ENCODE data around the gene ACSL3.
A peak's percentile ranks its signal among the peaks of the same experiment; 100 is the strongest.

The ACSL3 gene

DNA sequence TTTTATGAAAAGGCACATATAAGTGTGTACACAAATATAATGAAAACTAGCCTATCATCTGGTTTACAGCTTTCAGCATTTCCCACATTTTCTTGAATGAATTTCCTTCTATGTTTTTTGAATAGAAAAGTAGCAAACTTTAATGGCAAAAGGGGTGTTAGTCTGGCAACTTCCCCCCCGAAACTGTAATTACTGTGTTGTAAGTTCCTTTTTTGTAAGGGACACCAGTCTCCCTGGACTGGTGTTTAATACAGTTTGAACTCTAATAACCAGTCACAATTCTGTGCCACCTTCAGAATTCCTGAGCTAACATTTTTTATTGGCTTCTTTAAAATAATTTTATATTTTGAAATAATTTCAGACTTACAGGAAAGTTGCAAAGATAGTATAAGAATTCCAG, 94.2 kb downstream of the ACSL3 start:
- Histone ChIP-seq H3K27ac (ENCODE audit: low read depth, low read length) (no peak overlapping the region), H3K79me2 (ENCODE audit: control insufficient read depth, insufficient read depth, low read length, unreplicated experiment) (no peaks in the 10 kb centered on the region), H3K27me3 (ENCODE audit: insufficient read depth, low read length) (no peaks in the 10 kb centered on the region), H2AFZ (ENCODE audit: low read length, unreplicated experiment) (no peak overlapping the region), H3K36me3 (ENCODE audit: insufficient read depth, low read length) (no peaks in the 10 kb centered on the region), H3K4me3 (ENCODE audit: low read depth, low read length) (no peak overlapping the region), H3K4me1 (ENCODE audit: control insufficient read depth, insufficient read depth, low read length, unreplicated experiment) (peaks cover 21% of the 10 kb centered on the region)

DNA sequence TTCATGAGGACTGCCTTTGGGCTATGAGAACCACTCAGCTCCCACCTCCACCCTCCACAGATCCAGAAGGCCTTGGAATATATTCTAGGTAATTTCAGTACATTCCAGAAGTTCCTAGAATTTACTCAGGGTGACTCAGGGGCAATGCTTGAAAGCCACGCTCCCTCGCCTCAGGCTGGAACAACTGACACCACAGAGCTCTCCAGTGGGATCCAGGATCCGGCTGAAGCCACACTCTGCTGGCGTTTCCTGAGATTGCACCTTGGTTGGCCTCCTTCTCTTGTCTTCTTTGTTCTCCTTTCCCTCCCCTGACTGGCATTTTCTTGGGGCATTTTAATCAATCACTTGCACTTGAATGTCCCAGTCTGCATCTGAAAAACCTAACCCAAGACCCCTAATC, 98.5 kb downstream of the ACSL3 start:
- H3K79me2 ChIP-seq (ENCODE audit: control insufficient read depth, insufficient read depth, low read length, unreplicated experiment), result no peaks in the 10 kb centered on the region

DNA sequence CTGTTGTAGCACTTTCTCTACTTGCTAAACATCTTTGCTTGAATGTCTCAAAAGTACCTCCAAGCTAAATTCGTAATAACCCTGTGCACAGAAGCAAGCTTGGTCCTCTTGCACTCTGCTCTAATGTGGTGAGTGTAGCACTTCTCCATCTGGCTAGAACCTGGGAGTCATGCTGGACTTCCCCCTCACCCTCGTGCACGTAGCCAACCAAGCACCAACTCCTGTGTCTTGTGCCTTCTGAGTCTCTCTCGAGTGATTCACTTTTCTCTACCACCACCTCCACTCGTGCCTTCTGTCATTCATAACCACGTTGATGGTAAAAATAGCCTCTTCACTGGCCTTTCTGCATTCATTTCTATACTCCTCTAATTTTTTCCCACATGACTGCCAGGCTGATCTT, 99.3 kb downstream of the ACSL3 start:
- Histone ChIP-seq H3K27me3 (ENCODE audit: insufficient read depth, low read length) (no peaks in the 10 kb centered on the region), H2AFZ (ENCODE audit: low read length, unreplicated experiment) (no peak overlapping the region), H3K36me3 (ENCODE audit: insufficient read depth, low read length) (no peaks in the 10 kb centered on the region), H3K4me1 (ENCODE audit: control insufficient read depth, insufficient read depth, low read length, unreplicated experiment) (peaks cover 13% of the 10 kb centered on the region), H3K4me3 (ENCODE audit: low read depth, low read length) (no peak overlapping the region), H3K79me2 (ENCODE audit: control insufficient read depth, insufficient read depth, low read length, unreplicated experiment) (no peaks in the 10 kb centered on the region), H3K27ac (ENCODE audit: low read depth, low read length) (no peak overlapping the region)

More for the DNA sequence above, 98.5 kb downstream of the ACSL3 start:
- Histone ChIP-seq H3K27ac (ENCODE audit: low read depth, low read length) (peak overlapping the region; percentile 21; the same call in 1 of the 2 replicates), H3K4me1 (ENCODE audit: control insufficient read depth, insufficient read depth, low read length, unreplicated experiment) (peaks cover 13% of the 10 kb centered on the region), H2AFZ (ENCODE audit: low read length, unreplicated experiment) (no peak overlapping the region), H3K27me3 (ENCODE audit: insufficient read depth, low read length) (no peaks in the 10 kb centered on the region), H3K4me3 (ENCODE audit: low read depth, low read length) (no peak overlapping the region), H3K36me3 (ENCODE audit: insufficient read depth, low read length) (no peaks in the 10 kb centered on the region)

DNA sequence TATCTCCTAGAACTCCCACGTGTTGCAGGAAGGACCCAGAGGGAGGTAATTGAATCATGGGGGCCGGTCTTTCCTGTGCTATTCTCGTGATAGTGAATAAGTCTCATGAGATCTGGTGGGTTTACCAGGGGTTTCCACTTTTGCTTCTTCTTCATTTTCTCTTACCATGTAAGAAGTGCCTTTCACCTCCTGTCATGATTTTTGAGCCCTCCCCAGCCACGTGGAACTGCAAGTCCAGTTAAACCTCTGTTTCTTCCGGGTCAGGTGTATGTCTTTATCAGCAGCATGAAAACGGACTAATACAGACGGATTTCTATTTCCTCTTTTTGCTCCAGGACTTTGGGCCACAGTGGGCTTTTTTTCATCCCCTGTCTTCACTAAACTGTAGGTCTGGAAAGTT, 102.8 kb downstream of the ACSL3 start:
- Histone ChIP-seq H3K36me3 (ENCODE audit: insufficient read depth, low read length) (no peaks in the 10 kb centered on the region), H3K4me3 (ENCODE audit: low read depth, low read length) (no peak overlapping the region), H2AFZ (ENCODE audit: low read length, unreplicated experiment) (no peak overlapping the region), H3K27me3 (ENCODE audit: insufficient read depth, low read length) (0 out of 2 replicates have a peak, but pooled peaks cover 3% of the 10 kb centered on the region), H3K27ac (ENCODE audit: low read depth, low read length) (no peak overlapping the region), H3K4me1 (ENCODE audit: control insufficient read depth, insufficient read depth, low read length, unreplicated experiment) (peaks cover 13% of the 10 kb centered on the region), H3K79me2 (ENCODE audit: control insufficient read depth, insufficient read depth, low read length, unreplicated experiment) (no peaks in the 10 kb centered on the region)

DNA sequence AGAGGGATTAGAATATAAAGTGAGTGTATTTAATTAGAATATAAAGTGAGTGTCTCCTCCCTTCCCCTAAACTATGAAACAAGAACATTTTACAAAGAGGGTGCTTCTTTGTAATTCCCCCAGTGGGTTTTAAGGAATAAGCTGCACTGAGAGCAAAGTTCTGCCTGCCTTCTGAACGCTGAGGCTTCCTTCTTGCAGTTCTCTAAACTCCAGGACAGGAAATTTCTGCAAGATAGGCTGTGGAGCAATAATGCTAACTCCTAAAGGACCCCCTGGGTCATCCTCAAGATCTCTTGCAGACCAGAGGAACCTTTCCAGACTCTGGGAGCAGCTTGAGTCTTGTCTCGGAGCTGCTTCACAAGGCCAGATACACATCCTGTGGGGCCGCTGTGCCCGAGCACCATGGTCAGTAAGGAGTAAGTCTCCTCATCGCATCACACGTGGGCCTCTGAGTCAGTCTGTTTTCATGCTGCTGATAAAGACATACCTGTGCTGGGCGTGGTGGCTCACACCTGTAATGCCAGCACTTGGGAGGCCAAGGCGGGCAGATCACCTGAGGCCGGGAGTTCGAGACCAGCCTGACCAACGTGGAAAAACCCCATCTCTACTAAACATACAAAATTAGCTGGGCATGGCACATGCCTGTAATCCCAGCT, 103.7 kb downstream of the ACSL3 start:
- H3K36me3 ChIP-seq (ENCODE audit: insufficient read depth, low read length), result no peaks in the 10 kb centered on the region
- H3K27me3 ChIP-seq (ENCODE audit: insufficient read depth, low read length), result 0 out of 2 replicates have a peak, but pooled peaks cover 3% of the 10 kb centered on the region
- H3K27ac ChIP-seq (ENCODE audit: low read depth, low read length), result no peak overlapping the region
- H2AFZ ChIP-seq (ENCODE audit: low read length, unreplicated experiment), result no peak overlapping the region
- H3K4me1 ChIP-seq (ENCODE audit: control insufficient read depth, insufficient read depth, low read length, unreplicated experiment), result peaks cover 5% of the 10 kb centered on the region
- no peaks in the 10 kb centered on the region for H3K79me2 ChIP-seq (ENCODE audit: control insufficient read depth, insufficient read depth, low read length, unreplicated experiment)
- H3K4me3 ChIP-seq (ENCODE audit: low read depth, low read length), result no peak overlapping the region

DNA sequence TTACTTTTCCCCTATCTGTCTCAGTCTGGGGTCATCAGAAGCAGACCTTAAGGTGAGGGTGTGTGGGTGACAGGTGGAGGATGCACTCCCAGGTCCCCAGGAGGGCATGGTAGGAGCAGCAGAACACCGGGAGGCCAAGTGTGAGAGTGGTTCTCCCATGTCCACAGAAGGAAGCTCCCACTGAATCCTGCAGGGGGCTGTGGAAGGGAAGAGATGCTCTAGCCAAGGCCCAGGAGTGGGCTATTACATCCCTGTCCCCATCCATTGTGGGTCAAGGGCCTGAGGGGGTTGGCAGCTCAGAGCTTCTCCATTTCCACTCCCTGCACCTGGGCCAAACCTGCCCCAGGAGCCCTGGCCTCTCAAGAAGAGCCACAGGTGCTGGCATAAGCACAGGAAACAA, 104.7 kb downstream of the ACSL3 start:
- no peaks in the 10 kb centered on the region for H3K36me3 ChIP-seq (ENCODE audit: insufficient read depth, low read length)
- H3K27me3 ChIP-seq (ENCODE audit: insufficient read depth, low read length), result 0 out of 2 replicates have a peak, but pooled peaks cover 3% of the 10 kb centered on the region
- no peak overlapping the region for H3K4me3 ChIP-seq (ENCODE audit: low read depth, low read length)
- no peaks in the 10 kb centered on the region for H3K4me1 ChIP-seq (ENCODE audit: control insufficient read depth, insufficient read depth, low read length, unreplicated experiment)
- no peak overlapping the region for H2AFZ ChIP-seq (ENCODE audit: low read length, unreplicated experiment)
- no peak overlapping the region for H3K27ac ChIP-seq (ENCODE audit: low read depth, low read length)
- H3K79me2 ChIP-seq (ENCODE audit: control insufficient read depth, insufficient read depth, low read length, unreplicated experiment), result no peaks in the 10 kb centered on the region

DNA sequence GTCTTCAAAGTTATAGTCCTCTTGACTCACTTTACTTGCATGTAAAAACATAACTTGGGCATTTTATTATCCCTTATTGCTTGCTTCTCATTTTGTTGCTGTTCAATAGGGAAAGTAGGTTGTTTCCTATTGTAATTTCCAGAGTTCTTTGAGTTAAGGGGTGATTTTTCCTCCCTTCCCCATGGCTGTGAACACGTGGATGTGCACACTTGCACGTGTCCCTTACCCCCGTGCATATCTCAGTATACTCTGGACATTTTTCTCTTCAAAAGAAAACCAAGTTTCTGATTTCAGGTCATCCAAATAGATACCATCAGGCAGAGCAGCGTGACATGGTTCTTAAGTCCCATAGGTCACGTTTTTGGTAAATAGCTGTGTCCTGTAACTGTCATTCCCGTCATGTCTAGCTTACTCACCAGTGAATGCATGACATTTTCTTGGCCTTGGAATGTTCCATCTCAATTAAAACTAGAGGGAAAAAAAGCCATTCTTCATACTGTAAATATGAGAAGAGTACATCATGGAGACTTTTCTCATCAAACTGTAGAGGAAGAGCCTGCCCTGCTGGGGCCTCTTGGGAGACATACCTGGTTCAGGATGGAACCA, 107.8 kb downstream of the ACSL3 start:
- H3K4me3 ChIP-seq (ENCODE audit: low read depth, low read length), result no peak overlapping the region
- no peak overlapping the region for H3K27ac ChIP-seq (ENCODE audit: low read depth, low read length)
- no peak overlapping the region for H2AFZ ChIP-seq (ENCODE audit: low read length, unreplicated experiment)
- H3K36me3 ChIP-seq (ENCODE audit: insufficient read depth, low read length), result no peaks in the 10 kb centered on the region
- no peaks in the 10 kb centered on the region for H3K79me2 ChIP-seq (ENCODE audit: control insufficient read depth, insufficient read depth, low read length, unreplicated experiment)
- peaks cover 9% of the 10 kb centered on the region for H3K4me1 ChIP-seq (ENCODE audit: control insufficient read depth, insufficient read depth, low read length, unreplicated experiment)
- H3K27me3 ChIP-seq (ENCODE audit: insufficient read depth, low read length), result 0 out of 2 replicates have a peak, but pooled peaks cover 3% of the 10 kb centered on the region

DNA sequence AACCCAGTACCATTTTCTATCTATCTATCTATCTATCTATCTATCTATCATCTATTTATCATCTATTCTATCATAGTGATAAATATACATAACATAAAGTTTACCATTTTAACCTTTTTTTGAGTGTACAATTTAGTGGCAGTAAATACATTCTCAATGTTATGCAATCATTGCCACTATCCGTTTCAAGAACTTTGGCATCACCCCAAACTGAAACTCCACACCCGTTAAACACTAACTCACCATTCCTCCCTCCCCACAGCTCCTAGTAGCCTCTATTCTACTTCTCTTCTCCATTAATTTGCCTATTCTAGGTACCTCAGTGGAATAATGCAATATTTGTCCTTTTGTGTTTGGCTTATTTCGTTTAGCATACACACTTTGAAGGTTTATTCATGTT, 108.7 kb downstream of the ACSL3 start:
- Histone ChIP-seq H2AFZ (ENCODE audit: low read length, unreplicated experiment) (no peak overlapping the region), H3K27ac (ENCODE audit: low read depth, low read length) (no peak overlapping the region), H3K79me2 (ENCODE audit: control insufficient read depth, insufficient read depth, low read length, unreplicated experiment) (no peaks in the 10 kb centered on the region), H3K36me3 (ENCODE audit: insufficient read depth, low read length) (no peaks in the 10 kb centered on the region), H3K4me1 (ENCODE audit: control insufficient read depth, insufficient read depth, low read length, unreplicated experiment) (peaks cover 9% of the 10 kb centered on the region), H3K27me3 (ENCODE audit: insufficient read depth, low read length) (0 out of 2 replicates have a peak, but pooled peaks cover 3% of the 10 kb centered on the region), H3K4me3 (ENCODE audit: low read depth, low read length) (no peak overlapping the region)

DNA sequence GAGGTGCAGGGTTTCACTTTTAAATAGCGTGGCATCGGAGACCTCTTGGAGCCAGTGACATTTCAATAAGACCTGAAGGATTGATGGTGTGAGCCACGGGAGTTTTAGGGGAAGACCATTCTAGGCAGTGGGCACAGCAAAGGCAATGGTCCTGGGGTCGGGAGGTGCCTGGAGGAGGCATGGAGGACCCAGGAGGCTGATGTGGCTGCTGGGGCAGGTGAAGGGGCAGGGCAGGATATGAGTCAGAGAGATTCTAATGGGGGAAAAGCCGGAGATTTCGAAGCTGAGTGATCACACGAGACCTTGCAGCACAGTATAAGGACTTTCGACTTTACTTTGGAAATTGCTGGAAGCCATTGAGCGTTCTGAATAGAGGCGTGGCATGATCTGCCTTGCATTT, 111.6 kb downstream of the ACSL3 start:
- H3K27ac ChIP-seq (ENCODE audit: low read depth, low read length), result no peak overlapping the region
- no peak overlapping the region for H2AFZ ChIP-seq (ENCODE audit: low read length, unreplicated experiment)
- no peaks in the 10 kb centered on the region for H3K36me3 ChIP-seq (ENCODE audit: insufficient read depth, low read length)
- H3K4me3 ChIP-seq (ENCODE audit: low read depth, low read length), result no peak overlapping the region
- no peaks in the 10 kb centered on the region for H3K27me3 ChIP-seq (ENCODE audit: insufficient read depth, low read length)
- H3K79me2 ChIP-seq (ENCODE audit: control insufficient read depth, insufficient read depth, low read length, unreplicated experiment), result no peaks in the 10 kb centered on the region
- peaks cover 9% of the 10 kb centered on the region for H3K4me1 ChIP-seq (ENCODE audit: control insufficient read depth, insufficient read depth, low read length, unreplicated experiment)

DNA sequence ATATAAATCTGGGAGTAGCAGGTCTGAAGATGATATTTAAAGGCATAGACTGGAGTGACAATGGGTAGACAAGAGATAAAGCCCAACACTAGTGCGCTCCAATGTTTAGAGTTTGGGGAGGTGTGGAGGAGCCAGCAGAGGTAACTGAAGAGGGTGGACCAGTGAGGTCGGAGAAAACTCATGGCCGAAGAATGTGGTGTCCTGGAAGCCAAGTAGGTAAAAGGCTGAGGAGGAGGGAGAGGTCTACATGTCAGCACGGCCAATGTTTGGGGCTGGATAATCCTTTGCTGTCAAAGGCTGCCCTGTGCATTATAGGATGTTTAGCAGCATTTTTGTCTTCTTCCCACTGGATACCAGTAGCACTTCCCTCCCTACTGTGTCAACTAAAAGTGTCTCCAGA, 112.4 kb downstream of the ACSL3 start:
- Histone ChIP-seq H3K27ac (ENCODE audit: low read depth, low read length) (no peak overlapping the region), H3K4me1 (ENCODE audit: control insufficient read depth, insufficient read depth, low read length, unreplicated experiment) (peaks cover 9% of the 10 kb centered on the region), H2AFZ (ENCODE audit: low read length, unreplicated experiment) (no peak overlapping the region), H3K36me3 (ENCODE audit: insufficient read depth, low read length) (no peaks in the 10 kb centered on the region), H3K79me2 (ENCODE audit: control insufficient read depth, insufficient read depth, low read length, unreplicated experiment) (no peaks in the 10 kb centered on the region), H3K4me3 (ENCODE audit: low read depth, low read length) (no peak overlapping the region), H3K27me3 (ENCODE audit: insufficient read depth, low read length) (no peaks in the 10 kb centered on the region)

DNA sequence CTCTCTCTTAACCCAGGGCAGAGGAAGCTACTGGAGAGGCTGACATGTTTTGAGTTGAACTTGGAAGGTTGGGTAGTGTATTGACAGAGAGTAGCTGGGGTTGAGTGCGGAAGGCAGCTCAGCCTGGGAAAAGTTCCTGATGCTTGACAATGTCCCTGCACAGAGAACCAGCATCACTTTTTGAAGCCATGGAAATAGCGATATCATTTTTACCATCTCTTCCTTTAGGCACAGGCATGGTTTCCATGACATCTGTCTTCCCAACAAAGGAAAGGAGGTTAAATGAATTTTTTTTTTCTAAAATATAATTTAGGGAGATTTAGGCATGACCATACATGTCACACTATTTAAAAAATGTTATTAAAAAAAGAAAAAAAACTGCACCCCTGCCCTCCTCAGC, 112.9 kb downstream of the ACSL3 start:
- Histone ChIP-seq H3K79me2 (ENCODE audit: control insufficient read depth, insufficient read depth, low read length, unreplicated experiment) (no peaks in the 10 kb centered on the region), H3K27me3 (ENCODE audit: insufficient read depth, low read length) (no peaks in the 10 kb centered on the region), H3K36me3 (ENCODE audit: insufficient read depth, low read length) (no peaks in the 10 kb centered on the region), H3K27ac (ENCODE audit: low read depth, low read length) (no peak overlapping the region), H3K4me3 (ENCODE audit: low read depth, low read length) (no peak overlapping the region), H3K4me1 (ENCODE audit: control insufficient read depth, insufficient read depth, low read length, unreplicated experiment) (peaks cover 9% of the 10 kb centered on the region), H2AFZ (ENCODE audit: low read length, unreplicated experiment) (no peak overlapping the region)
